GM18861 (cell line): Measurements from ENCODE around the gene POU6F2.

Source experiments
- ATAC-seq: cut with Tn5 transposase; IDR thresholded peaks from one replicate; pipeline ENCODE4 v1.9.1; 2021; ENCODE audit not compliant: unreplicated experiment

Gene POU6F2

DNA sequence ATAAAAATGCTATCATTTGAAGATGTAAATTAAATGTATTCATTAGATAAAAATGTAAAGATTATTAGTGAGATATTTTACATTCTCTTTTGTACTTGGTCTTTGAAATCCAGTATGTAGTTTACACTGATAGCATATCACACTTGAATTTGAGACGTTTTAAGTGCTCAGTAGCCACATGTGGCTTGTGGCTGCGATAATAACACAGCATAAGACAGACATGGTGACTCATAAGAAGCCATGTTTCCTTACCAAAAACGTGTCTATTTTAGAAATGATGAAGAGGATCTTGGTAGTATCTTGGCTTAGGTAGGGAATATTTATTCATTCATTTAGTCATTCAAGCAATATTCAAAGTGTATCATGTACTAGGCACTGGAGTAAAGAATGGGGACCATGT is 149.3 kb downstream of the POU6F2 start:
- ATAC-seq: no peak

DNA sequence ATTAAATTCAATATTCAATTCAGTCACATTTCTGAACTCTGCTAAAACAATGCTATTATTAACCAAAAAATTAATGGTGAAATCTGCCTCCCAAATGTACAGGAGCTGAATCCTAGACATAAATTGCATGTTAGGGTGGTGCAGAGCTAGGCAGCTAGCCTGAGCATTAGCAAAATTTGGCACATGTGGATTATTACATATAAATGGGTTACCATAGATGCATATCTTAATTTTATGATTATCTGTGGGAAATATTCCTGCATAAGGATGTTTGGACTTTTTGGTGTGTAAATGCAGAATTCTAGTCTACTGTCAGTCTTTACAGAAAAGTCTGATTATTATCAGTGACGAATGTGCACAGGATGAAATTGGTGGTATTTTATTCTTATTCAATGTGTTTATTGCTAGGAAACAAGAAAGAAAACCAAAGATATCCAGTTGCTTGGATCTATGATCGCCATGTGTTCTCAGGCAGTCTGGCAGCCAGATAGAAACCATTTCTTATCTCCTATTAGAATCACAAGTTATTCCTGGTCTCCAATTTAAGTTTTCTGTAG is 150.7 kb downstream of the POU6F2 start:
- no peak for ATAC-seq

GRCh38 chr7:39130274-39130673 is 152.6 kb downstream of the POU6F2 start:
- no peak for ATAC-seq

GRCh38 chr7:39130857-39131526 is 153.3 kb downstream of the POU6F2 start:
- no peak for ATAC-seq

- no peak for ATAC-seq
Measured at GRCh38 chr7:39132306-39132705, 154.6 kb downstream of the POU6F2 start.

- no peak for ATAC-seq
Measured at GRCh38 chr7:39133088-39133487, 155.4 kb downstream of the POU6F2 start.

DNA sequence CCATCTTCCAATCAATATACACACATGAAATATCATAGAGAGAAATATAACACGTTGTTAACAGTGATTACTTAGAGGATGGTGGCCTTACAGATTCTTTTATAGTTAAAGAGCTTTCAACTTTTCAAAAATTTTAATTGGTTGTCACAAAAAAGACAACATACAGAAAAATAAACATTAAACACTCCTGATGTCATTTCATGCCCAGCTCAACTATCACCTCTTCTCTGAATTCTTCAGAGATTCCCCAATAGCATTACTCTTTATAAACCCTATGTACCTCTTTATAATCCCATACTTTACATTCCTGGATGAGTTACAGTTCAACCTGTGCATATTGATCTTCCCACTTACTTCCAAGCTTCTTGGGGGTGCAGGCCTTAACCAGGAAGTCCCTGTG is 159.8 kb downstream of the POU6F2 start:
- ATAC-seq: no peak

DNA sequence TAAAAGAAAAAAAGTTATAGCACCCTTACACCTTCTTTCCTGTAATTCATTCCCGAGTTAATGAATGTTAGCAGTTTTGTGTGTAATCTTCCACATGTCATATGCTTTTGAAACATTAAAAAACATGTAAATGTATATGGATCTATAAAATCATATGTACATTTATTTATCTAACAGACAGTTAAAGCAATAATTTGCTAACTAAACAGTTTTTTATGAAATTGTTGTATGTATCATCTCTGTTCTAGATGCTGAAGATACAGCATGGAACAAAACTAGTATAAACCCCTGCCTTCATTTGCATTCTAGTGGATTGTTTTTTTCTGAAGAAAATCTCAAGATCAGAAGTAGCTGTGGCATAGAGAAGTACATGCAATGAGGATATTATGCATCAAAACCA is 165.0 kb downstream of the POU6F2 start:
- no peak for ATAC-seq

DNA sequence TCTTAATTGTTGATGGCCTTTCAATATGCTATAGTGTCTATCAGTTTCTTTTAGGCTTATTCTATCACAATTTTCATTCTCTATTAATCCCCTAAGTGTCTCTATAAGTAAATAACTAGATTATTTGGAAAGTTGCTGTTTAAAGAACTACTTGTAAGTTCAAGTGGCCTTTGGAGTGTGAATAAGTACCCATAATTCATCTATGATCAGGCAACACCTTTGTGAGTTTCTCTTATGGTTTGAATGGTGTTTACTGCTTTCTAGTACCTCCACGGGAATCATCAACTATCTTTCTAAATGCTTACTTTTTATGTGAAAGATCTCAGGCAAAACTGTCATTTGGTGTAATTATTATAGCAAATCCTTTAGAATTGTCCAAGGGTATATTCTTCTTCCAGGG is 166.7 kb downstream of the POU6F2 start:
- ATAC-seq: no peak

DNA sequence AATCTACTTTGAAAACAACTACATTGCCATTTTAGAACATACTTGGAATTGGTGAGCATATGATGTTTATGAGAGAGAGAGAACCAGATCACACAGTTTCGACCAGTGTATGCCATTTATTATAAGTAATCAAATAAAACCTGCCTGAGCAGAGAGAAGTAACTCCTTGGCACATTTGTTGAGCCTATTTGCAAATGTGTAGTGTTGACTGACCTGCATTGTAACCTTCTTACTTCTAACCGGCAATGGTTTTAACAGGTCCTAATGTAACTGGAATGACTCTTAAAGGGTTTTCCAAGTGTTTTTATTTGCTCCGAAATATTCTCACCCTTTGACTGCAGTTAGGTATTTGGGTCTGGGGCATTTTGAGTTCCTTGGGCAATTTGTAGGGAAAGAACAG is 167.6 kb downstream of the POU6F2 start:
- no peak for ATAC-seq

DNA sequence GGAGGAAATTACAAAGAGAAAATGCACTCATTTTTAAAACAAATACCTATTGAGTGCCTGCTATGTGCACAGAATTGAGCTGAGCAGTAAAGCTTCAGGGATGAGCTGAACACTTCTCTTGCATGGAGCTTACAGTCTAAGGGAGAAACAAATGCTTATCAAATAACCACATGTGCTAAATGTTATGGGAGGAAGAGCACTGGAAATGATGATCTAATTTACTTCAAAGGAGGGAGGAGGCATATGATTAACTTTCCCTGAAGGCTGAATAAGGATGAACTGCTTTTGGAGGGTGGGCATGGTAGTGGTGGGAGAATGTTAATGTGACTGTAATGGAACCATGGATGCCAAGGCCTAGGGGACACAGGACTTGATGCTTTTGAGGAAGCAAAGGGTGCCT is 168.2 kb downstream of the POU6F2 start:
- no peak for ATAC-seq

- ATAC-seq: no peak
Measured at GRCh38 chr7:39152701-39153100, 175.0 kb downstream of the POU6F2 start.

DNA sequence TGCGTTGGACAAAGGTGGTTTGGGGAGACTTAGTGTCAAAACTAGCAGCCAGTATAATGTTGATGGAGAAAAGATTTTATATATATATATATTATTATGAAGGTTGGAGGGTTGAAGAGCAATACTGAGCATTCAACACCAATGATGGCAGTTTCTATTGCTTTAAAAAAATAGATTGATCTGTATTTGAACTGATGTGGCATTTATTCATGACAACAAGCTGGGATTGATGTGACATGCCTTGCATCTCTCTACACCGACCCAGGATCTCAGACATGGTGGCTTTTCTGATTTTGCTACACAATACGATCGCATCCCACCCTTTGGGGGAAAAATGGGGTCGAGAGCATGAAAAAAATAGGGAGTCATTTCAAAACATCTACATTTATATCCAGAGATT is 175.4 kb downstream of the POU6F2 start:
- ATAC-seq: no peak

- ATAC-seq: no peak
Measured at GRCh38 chr7:39153647-39154046, 175.9 kb downstream of the POU6F2 start.

- no peak for ATAC-seq
Measured at GRCh38 chr7:39154815-39155214, 177.1 kb downstream of the POU6F2 start.

- ATAC-seq: no peak
Measured at GRCh38 chr7:39158367-39158766, 180.7 kb downstream of the POU6F2 start.

- ATAC-seq: no peak
Measured at GRCh38 chr7:39161903-39162302, 184.2 kb downstream of the POU6F2 start.

DNA sequence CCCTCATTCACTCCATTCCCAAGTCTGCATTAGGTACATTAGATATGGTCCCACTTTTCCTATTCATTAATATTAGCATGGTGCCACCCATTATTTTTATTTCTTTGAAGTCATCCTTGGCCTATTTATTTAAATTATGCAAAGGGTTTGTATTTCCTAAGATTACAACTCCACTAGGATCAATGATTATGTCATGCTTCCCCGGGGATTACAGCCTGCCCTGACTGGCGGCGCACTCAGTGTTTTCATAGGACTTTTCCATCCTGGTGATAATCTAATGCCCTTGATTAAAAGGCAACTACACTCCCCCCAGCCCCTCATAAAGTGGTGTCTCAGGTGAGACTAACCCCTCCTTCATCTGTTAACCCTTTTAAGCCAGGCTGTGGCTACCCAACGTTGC is 187.2 kb downstream of the POU6F2 start:
- no peak for ATAC-seq

- no peak for ATAC-seq
Measured at GRCh38 chr7:39168403-39169098, 190.8 kb downstream of the POU6F2 start.

DNA sequence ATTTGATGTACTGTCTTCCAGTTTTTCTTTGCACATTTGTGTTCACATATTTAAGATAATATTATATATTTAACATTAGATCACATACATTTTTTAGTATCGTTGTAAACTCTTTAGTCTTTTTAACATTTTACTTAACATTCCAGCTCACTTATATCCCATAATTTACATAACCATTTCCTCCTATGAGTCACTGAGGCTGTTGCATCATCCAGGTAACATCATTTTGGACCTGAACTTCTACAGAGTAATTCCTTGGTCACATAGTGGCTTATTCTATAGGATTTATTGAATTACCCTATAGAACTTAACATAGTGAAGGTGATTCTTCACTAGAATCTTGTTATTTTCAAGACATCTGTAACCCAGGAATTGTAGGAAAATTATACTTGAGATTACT is 194.4 kb downstream of the POU6F2 start:
- no peak for ATAC-seq

GRCh38 chr7:39181398-39181797 is 203.7 kb downstream of the POU6F2 start:
- no peak for ATAC-seq

- no peak for ATAC-seq
Measured at GRCh38 chr7:39183796-39184195, 206.1 kb downstream of the POU6F2 start.

GRCh38 chr7:39184391-39184790 is 206.7 kb downstream of the POU6F2 start:
- ATAC-seq: no peak
